VCaP (cell line): ENCODE results near the gene FMNL2.

Experiments used
- H3K27ac ChIP-seq: fragments of 450-650 bp; 2 replicates; pipeline ENCODE4 v1.5.1; 2017
- TF ChIP-seq, protein P1 (sequence below): fragments of 450-650 bp; conservative IDR thresholded peaks from 2 replicates; pipeline ENCODE4 v1.5.1; 2017; ENCODE audit warnings: mild to moderate bottlenecking, moderate library complexity

FMNL2 gene

DNA sequence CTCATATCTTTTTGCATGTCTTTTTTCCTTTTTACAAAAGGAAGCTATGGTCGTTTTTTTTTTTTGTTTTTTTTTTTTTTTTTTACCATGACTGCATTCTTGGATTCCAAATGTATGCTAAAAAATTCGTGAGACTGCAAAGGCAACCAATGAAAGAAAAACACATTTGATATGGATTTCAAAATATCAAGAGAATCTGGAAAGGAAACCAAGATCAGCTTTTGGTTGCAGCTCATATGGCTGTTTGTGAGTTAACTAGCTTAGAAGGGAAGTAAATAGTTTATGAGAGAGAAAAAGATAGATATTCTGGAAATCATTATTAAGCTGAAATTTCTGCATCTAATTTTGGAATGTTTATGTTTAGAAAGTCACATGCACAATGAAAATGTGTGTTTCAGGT lies 272.0 kb downstream of the FMNL2 start:
- TF ChIP-seq, protein P1, sequence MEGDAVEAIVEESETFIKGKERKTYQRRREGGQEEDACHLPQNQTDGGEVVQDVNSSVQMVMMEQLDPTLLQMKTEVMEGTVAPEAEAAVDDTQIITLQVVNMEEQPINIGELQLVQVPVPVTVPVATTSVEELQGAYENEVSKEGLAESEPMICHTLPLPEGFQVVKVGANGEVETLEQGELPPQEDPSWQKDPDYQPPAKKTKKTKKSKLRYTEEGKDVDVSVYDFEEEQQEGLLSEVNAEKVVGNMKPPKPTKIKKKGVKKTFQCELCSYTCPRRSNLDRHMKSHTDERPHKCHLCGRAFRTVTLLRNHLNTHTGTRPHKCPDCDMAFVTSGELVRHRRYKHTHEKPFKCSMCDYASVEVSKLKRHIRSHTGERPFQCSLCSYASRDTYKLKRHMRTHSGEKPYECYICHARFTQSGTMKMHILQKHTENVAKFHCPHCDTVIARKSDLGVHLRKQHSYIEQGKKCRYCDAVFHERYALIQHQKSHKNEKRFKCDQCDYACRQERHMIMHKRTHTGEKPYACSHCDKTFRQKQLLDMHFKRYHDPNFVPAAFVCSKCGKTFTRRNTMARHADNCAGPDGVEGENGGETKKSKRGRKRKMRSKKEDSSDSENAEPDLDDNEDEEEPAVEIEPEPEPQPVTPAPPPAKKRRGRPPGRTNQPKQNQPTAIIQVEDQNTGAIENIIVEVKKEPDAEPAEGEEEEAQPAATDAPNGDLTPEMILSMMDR = no peak
- no peak overlapping the region for H3K27ac ChIP-seq

DNA sequence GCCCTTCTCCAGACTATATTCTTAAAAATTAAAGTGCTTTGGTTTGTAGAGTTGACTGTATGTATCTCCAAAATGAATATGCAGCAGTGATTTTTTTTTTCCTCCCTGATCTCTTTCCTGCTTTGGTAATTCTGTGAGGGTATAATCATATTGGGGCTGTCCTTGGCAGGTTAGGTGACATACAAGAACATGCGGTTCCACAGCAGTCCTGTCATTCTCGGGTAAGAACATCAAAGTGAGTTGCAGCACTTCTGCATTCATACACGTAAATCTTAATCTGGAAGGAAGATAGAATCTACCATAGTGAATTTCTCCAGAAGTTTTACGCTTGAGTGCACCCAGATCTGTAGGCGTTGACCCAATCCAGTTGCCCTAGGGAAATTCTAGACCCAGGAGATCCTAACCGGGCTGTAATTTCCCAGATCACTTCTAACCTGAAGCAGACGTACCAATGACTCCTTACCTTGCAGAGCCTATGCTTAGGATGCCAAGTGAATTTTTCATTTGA lies 272.9 kb downstream of the FMNL2 start:
- TF ChIP-seq, protein P1 = no peak
- H3K27ac ChIP-seq = no peak overlapping the region

DNA sequence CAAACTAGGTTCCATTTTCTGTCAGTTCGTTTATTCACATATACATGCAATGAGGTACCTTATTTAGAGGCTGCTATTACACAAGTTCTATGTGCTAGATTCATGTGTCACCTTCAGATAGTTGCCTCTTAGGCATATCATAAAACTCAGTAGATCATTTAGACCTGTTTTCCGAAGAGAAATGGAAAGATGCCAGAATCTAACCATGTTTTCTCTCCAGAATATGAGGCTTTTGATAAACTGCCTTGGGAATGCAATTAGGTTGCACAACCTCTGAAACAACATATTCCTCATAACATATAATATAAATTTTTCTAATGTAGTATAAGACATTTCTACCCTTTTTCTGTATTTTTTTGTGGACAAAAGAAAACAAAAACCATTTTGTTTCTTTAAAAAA lies 274.2 kb downstream of the FMNL2 start:
- no peak overlapping the region for H3K27ac ChIP-seq
- TF ChIP-seq, protein P1 = no peak

DNA sequence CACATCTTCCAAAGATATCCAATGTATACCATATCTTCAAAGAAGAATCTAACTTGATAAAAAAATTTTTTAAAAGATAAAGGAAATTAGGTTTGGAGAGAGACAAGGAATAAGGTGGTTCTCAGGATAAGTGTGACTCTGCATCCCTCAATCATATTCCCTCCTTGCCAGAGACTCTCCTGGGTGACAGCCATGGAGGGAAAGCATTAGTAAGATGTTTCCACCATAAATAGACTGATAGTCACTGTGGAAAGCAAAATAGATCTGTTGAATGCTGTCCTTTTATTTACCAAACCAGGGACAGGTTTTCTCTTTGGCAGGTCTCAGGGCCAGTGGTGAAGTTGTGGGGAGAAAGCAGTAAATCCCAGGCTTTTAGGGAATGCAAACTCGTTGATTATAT lies 274.7 kb downstream of the FMNL2 start:
- H3K27ac ChIP-seq = no peak overlapping the region
- TF ChIP-seq, protein P1 = no peak

GRCh38 chr2:152611458-152612231 lies 276.7 kb downstream of the FMNL2 start:
- TF ChIP-seq, protein P1 = no peak
- no peak overlapping the region for H3K27ac ChIP-seq

- TF ChIP-seq, protein P1 = no peak
- no peak overlapping the region for H3K27ac ChIP-seq
Measured at GRCh38 chr2:152613235-152613634, 278.3 kb downstream of the FMNL2 start.

DNA sequence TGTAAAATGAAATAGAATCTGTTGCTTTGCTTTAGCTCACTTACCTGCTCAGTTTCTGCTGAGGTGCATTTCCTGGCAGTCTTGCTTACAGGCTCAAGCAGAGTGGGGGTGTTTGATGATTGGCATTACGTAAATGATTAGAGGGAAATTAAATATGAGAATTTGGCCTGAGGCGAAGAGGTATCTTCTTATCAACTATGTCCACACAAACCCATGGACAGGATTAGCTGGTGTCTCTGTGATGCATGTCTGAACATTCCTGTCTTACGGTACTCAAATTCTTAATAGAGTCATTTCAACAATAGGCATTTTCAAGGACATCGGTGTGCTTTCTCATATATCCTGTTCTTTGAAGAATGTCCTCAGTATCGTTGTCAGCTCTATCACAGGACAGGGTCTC lies 280.2 kb downstream of the FMNL2 start:
- H3K27ac ChIP-seq = peak overlapping the region; percentile 29
- TF ChIP-seq, protein P1 = no peak
